Right forelimb (tissue), 1 donor: ENCODE data around the gene R3HDM1.
A peak's percentile ranks its signal among the peaks of the same experiment; 100 is the strongest.
"Not testable (repeated sequence)": the region's sequence is repeated elsewhere in the genome, so short reads cannot be mapped to it uniquely, and the experiment has no call there.

Source experiments
- DNase-seq: peaks from one replicate; pipeline ENCODE4 v3.0.0-alpha.2; 2018

Gene R3HDM1

DNA sequence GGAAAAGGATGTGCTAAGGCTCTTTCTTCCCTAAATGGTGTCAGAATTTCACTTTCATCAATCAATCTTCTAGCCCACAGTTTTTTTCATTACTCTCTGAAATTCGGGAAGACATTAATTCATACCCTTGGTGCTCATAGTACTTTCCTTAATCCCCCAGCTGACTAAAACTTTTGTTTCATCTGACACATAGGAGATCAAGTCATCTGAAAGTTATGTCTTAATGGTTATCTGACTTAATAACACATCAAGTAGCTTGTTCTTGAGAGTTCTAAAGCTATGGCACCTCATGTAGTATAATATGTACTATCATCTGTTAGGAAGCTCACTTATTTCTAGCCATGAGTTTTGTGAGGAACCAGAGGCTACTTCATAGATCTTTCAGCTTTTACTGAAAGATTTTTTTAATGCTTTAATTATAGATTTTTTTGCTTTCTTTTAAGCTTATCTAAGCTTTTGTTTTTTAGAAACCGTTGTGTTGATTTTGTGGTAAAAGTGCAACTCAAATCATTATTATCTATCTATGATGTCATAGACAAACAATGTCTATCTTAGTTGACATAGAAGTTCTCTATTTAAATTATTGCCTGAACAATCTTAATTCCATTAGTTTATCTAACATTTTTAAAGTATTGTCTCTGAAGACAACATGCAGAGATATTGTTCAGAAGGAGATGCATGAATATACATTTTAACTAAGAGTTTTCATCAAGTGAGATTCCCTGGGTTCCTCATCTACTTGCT is 116.7 kb downstream of the R3HDM1 start:
- DNase-seq: no peak

DNA sequence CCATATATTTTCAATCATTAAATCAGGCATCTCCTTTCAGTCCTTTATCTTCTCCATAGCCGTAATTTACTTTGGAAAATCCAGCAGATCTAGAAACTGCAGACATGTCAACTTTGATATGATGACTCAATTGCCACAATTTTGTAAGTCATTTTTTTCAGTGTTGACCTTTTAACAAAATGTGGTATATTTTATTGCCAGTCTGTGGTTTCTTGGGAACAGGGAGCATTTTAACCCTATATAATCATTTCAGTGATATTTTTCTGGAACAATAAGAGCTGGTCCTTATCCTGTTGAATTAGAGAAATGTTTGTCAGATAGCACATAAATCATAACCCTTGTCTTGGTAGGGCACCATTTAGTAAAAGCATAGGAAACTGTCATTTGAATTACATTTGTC is 119.4 kb downstream of the R3HDM1 start:
- no peak for DNase-seq

DNA sequence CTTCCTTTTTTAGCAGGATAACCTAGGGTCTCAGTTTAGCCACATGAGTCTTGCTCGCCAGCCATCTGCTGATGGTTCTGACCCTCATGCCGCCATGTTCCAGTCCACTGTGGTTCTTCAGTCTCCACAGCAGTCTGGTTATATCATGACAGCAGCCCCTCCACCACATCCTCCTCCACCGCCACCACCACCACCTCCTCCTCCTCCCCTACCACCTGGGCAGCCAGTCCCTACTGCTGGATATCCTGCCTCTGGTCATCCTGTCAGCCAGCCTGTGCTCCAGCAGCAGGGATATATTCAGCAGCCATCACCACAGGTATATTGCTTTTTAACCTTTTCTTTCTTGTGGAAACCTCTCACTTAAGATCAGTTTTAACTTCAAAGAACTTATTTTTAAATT is 120.4 kb downstream of the R3HDM1 start:
- DNase-seq: no peak

DNA sequence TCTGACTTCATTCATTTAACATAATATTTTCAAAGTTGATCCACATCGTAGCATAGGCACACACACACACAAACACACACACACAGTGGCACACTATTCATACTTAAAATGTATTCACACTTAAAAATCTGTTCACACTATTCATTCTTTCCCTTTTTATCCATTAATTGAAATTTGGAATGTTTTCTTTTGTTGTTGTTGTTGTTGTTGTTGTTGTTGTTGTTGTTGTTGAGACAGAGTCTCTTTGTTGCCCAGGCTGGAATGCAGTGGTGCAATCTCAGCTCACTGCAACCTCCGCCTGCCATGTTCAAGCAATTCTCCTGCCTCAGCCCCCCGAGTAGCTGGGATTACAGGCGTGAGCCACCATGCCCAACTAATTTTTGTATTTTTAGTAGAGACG is 123.0 kb downstream of the R3HDM1 start:
- not testable (repeated sequence) for DNase-seq

DNA sequence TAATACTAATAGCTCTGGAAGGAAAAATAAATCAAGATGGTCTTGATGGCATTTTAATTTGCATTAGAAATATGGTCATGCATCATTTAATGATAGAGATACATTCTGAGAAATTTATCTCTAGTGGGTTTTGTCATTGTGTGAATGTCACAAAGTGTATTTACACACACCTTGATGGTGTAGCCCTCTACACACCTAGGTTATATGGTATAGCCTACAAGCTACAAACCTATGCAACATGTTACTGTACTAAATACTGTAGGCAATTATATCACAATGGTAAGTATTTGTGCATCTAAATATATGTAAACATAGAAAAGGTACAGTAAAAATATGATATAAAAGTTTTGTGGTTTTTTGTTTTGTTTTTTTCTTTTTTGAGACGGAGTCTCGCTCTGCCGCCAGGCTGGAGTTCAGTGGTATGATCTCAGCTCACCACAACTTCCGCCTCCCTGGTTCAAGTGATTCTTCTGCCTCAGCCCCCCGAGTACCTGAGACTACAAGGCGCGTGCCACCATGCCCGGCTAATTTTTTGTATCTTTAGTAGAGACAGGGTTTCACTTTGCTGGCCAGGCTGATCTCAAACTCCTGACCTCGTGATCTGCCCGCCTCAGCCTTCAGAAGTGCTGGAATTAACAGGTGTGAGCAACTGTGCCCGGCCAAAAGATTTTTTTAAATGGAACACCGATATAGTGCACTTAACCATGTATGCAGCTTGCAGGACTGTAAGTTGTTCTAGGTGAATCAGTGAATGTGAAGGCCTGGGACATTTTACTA is 126.7 kb downstream of the R3HDM1 start:
- DNase-seq: no peak

DNA sequence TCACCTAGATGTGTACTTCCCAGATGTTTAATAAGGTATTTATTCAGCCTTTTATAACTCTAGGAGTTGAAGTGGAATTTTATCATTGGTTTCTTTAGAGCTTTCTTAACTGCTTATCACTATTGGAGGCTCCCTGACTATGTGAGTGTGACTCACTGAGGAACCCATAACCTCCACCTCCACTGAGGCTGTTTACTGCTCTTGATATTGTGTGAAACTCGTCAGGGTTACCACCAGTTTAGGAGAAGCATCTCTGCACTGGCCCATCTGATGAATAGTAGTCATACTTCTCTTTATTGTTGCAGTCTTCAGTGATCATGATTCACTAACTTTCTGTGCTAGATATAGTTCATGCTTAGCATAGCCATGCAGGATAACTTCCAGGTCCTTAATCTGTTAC is 130.8 kb downstream of the R3HDM1 start:
- DNase-seq: no peak

DNA sequence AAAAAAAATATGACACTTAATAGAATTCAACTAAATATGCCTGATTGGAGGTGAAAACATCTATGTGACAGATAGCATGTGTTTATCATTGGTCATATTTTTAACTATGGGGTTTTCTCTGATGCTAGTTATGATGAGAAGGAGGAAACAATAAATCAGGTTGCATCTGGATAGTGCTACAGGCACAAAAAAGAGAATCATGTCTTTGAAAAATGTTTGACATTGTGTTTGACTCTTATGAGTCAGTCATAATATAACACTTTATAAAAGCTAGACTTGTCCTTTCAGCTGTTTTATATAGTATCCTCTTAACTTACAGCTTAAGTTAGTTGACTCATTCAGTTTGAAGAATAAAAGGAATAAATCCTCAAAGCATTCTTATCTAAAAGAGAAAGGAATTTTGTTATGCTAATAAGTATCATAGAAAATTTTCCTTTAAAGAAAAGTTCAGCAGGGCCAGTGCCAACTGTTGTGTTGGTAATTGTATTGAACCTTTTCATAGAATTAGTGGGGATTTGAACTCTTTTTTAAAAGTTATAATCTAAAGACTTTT is 131.9 kb downstream of the R3HDM1 start:
- DNase-seq: no peak

DNA sequence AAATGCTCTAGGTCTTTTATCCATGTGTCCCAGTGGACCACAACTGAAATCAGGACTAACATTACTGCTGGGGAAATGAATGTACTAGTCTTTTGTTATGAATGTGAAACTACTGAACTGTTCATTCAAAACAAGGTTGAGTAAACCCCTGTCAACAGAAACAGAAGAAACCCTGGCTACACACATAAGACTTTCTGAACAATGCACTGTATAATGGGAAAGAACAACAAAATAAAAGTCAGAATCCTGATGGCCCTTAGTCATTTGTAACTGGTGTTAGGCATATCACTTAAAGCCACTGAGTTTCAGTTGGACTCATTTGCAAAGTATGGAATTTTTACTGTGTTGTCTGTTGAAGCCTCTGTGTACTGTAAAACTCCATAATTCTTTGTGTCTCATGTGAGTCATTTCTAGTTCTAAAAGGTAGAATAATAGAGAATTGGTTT is 133.4 kb downstream of the R3HDM1 start:
- DNase-seq: no peak

DNA sequence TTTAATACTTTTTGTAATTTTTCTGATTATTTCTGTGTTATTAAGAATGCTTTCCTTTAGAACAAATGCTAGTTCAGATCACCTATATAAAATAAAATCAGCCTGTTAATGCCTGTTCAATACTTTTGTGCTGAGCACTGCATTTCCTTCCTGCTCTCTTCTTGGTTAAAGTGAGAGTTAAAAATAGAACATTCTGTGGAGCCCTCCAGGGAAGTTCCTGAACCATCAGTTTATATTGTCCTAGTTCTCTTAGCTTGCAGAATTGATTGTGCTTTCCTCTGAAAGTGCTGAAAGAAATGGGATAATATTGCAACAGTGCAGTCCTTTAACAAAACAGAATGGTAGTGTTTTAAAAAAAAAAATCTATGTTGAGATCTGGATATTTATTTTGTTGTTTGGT is 135.8 kb downstream of the R3HDM1 start:
- no peak for DNase-seq

DNA sequence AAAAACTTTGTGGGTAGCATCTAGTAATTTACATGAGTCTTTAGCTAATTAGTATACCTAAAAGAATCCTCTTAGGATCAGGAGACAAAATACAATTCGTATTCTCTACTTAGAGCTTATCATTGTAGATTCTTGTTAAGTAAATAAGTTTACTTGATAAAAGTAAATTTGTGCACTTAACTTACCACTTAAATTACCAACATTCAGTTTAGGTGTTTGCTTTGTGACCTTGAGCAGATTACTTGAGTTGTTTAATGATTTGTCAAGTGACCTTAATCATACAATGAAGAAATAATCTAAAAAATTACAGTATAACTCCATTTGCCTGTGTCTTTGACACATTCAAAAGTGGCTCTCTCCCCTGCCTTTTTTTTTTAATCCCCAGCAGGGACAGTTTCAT is 143.2 kb downstream of the R3HDM1 start:
- DNase-seq: no peak

DNA sequence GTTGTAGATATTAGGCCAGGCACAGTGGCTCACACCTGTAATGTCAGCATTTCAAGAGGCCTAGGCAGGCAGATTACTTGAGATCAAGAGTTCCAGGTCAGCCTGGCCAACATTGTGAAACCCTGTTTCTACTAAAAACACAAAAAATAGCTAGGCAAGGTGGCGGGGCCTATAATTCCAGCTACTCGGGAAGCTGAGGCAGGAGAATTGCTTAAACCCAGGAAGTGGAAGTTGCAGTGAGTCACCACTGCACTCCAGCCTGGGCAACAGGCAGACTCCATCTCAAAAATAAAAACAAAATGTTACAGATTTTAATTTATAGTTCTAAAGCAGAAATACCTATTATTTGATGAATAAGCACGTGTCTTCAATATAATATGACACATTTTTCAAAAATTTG is 144.7 kb downstream of the R3HDM1 start:
- DNase-seq: no peak

DNA sequence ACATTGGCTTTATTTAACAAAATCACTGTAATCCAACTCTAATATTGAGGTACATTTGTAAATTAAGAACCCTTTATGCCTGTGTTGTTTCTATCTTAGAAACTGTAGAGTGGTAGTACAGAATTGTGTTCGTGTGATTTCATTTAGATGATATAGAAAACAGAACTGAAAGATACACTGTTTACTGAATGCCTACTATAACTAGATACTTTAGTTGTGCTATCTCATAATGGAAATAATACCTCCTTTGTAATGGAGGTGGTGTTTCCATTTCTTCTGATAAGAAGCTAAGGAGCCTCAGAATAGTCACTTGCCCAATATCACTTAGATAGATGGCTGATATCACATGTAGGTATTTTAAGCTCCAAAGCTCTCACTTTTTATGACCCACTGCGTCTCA is 147.8 kb downstream of the R3HDM1 start:
- no peak for DNase-seq

DNA sequence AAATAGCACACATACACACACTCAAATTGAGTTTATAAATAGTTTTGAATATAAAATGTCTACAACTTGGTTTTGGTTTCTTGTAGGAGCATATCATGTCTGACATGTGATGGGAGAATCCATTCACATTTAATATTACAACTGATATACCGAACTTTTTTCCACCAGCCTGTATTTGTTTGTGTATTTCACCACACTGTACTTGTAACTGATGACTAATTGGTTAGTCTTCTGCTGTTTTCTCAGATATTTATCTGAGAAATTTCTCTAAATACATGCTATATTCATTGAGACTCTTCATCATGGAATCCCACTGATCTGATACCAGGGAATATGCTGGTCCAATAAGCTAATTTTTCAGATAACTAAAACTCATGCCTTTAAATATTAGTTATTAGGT is 154.1 kb downstream of the R3HDM1 start:
- DNase-seq: no peak

DNA sequence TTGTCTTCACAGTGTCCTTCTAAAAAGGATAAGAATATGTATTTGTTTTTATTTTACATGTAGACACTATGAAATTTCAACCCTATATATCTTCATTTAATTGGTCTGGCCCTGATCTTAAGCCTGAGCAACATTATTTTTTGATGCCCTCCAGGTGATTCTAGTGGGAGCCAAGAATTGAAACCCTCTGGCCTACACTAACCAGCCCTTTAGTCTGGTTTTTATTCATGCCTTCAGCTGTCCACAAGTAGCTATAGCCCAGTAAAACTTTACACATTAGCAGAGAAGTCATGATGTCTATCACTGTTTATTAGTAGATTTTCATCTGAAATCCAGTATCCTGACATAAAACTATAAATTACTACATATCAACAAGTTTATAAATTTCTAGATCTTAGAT is 157.7 kb downstream of the R3HDM1 start:
- no peak for DNase-seq

DNA sequence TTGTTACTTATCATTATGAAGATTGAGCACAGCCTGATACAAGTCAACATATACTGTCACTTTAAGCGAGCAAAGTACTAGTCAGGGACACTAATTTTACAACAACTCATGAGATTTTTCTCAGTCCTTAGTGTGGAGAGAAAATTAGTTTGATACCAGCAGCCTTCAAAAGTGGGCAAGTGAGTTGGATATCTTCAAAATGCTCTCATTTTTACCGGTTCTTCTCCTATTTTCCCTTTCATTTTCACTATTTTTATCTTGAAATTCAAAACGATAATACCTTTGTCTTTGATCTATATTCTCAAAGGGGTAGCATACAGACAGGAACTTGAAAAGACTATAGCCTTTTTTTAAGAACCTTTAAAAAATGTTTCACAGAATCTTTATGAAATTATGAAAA is 158.4 kb downstream of the R3HDM1 start:
- DNase-seq: no peak

DNA sequence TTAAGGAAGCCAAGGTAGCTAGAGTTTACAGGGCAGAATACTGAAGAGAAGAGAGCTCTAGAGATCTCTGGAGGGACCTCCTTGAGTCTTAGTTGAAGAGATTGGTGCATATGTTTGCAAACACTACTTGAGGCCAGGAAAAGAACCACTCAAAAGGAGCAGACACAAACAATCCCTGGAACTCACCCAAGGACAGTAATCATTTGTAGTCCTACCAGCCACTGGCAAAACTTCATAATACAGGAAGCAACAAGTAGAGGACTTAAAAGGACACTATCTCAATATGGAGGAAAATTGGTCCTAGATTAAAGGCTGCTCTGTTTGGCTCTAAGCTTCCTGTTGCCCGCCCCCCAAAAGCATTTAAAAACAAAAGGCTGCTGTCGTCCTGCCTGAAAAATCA is 163.4 kb downstream of the R3HDM1 start:
- no peak for DNase-seq

DNA sequence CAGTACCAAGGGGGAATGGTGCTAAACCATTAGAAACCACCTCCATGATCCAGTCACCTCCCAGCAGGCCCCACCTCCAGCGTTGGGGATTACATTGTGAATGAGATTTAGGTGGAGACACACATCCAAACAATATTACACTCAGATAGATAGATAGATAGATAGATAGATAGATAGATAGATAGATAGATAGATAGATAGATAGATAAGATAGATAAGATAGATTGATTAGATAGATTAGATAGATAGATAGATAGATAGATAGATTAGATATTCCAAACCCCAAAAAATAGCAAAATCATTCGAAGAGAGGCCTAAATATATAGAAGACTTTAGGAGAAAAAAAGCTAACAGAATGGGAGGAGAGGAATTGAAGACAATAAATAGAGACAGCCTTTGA is 167.6 kb downstream of the R3HDM1 start:
- DNase-seq: no peak

DNA sequence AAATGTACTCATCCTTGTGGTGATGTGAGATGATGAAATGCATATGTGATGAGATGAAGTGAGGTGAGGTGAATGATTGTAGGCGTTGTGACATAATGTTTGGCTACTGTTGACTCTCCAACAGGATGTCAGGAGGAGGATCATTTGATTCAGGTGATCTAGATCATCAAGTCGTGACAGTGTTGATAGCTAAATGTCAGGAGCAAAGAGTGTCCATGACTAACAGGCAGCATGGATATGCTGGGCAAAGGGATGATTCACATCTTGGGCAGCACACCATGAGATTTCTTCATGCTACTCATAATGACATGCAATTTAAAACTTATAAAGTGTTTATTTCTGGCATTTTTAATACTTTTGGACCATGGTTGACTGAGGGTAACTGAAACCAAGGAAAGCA is 170.2 kb downstream of the R3HDM1 start:
- DNase-seq: no peak

DNA sequence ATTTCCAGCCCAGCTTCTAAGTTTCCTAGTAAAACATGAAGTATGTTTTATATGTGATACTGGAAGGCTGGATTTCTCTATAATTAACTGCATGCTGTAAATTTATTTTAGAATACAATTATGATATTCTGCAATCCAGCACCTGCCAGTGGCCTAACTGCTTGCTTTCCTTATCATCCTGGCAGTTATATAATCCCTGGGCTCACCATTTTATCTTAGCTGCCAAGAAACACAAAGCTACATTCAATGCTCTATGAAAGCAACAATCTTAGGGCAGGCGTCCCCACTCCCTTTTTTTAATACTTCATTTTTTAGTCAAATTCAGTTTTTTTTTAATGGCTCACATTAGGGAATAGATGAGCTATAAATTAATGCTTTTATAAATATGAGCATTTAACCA is 172.0 kb downstream of the R3HDM1 start:
- DNase-seq: no peak

DNA sequence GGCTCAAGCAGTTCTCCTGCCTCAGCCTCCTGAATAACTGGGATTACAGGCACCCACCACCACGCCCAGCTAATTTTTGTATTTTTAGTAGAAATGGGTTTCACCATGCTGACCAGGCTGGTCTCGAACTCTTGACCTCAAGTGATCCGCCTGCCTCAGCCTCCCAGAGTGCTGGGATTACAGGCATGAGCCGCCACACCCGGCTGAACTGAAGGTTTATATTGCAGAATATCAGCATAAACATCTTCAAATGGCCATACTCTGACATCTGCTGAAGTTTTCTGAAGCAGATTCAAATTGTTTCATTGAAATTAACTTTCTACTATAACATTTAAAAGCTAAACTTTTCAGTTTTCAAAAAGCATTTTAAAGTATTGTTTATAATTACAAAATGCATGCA is 172.8 kb downstream of the R3HDM1 start:
- not testable (repeated sequence) for DNase-seq

DNA sequence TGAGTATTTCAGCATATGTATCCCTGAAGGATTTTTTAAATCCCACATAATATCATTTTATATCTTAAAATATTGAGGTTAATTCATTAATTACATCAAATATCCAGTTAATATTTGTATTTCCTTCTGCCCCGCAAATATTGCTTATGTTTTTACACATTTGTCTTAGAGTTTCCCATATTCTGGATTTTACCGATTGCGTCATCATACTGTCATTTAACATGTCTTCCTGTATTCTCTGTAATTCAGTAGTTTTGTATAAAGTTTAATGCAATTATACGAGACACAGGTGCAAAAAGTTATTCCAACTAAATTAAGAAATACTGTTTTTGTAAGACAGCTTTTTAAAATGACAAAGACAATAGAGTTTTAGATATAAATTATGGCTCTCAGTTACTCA is 176.9 kb downstream of the R3HDM1 start:
- no peak for DNase-seq

DNA sequence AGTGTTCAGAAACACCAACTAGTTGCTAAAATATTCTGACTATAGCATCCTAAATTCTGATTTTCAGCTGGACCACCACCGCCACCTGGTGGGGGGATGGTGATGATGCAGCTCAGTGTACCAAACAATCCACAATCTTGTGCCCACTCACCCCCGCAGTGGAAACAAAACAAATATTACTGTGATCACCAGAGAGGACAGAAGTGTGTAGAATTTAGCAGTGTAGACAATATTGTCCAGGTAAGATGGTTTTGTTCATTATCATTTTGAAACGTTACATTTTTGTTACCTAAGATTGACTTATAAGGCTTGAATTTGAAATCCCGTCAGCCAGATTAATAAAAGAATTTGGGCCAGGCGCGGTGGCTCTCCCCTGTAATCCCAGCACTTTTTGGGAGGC is 178.7 kb downstream of the R3HDM1 start:
- DNase-seq: peak; percentile 83

DNA sequence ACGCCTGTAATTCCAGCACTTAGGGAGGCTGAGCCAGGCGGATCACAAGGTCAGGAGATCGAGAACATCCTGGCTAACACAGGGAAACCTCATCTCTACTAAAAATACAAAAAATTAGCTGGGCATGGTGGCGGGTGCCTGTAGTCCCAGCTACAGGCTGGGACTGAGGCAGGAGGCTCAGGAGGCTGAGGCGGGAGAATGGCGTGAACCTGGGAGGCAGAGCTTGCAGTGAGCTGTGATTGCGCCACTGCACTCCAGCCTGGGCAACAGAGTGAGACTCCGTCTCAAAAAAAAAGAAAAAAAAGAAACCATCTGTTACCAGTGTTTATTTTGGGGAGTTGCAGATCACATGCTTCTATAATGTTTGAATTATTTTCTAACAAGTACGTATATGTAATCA is 183.8 kb downstream of the R3HDM1 start:
- not testable (repeated sequence) for DNase-seq

DNA sequence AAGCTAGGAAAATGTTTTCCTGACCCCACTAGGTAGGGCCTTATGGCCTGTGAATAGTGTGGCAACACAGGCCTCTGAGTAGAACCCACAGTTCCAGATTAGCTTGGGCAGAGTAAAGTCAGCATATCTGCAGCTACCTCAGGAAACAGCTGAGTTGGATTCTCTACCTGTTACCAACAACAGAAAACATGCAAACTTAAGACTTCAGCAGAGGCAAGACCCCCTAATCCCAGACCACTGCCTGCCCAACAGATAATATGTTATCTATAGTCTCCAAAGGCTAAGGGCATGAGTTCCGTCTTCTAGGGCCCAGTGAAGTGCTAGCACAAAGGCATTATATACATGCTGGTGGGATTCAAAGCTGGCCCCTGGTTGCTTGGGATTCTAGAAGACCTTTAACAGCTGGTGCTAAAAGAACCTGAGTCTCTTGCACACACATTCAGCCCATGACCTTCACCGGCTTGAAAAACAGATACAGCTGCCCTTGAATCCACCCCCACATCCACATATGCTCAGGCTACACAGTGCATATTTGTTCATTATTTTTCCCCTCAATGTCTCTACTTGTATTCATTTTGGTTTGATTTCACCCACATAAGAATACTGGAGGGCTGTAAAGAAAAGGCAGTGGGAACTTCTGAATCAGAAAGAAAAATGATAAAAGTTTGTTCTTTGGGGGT is 196.9 kb downstream of the R3HDM1 start:
- no peak for DNase-seq
